KBM-7 (cell line): ENCODE results near the gene PRKN.
"Not testable (repeated sequence)": the region's sequence is repeated elsewhere in the genome, so short reads cannot be mapped to it uniquely, and the experiment has no call there.

Experiments used
- DNase-seq: peaks from one replicate; pipeline ENCODE4 v3.0.0-alpha.2; 2015
- in situ Hi-C: fragments of 300-500 bp; cut with MboI; formaldehyde crosslinking; loops from 2 replicates; pipeline ENCODE4 v1.14.3; 2020; ENCODE audit warnings: low sequenced_read_pairs, low pct_unique_long_range_greater_than_20kb, mixed read lengths

The PRKN gene

DNA sequence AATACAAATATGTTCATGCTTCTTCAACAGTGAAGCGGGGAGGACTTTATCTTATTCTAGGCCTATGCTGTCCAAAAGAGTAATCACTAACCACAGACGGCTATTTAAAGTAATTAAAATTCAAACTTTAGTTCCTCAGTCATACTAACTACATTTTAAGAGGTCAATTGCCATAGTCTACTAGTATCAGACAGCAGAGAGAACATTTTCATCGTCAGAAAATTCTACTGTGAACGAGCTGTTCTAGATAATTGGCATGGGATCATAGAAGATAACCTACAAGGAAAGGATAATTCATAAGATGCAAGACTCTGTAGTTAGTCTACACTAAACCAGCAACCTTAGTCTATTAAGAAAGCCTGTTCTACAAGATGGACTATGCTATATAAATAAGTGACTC is 44.4 kb downstream of the PRKN start:
- in situ Hi-C loops: no loop called here
- DNase-seq: no peak

DNA sequence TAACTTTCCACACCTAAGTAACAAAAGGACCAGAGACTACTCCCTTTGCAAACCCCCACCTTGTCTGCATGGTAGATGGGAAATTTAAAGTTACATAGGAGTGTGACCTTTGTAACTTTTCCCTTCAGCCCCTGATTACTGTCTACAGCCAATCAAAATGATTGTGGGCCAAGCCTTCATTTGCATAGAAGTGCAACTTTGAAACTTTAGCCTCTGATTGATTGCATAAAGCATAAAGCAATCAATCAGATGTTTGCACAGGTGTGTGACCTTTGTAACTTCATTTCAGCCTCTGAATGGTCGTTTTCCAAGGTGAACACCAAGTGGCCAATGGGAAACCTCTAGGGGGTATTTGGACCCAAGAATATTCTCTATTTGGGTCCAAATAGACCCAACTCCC is 46.1 kb downstream of the PRKN start:
- no peak for DNase-seq
- in situ Hi-C loops: no loop called here

DNA sequence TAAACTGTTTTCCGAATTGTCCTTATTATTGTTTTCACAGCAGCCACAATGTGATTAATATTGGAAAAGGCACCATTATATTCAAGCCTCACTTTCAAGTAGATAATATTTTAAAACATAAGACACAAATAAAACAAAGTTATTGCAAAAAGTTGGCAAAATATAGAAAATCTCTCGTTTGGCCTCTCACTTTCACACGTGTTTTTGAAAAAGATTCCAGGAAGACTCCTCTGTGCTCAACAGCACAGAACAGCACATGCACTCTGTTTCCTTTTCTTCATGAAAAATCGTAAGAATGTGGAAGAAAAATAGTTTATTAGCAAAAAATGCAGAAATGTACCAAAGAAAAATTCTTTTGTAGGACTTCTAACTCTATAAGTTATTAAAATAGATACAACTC is 46.7 kb downstream of the PRKN start:
- in situ Hi-C loops: no loop called here
- DNase-seq: no peak

DNA sequence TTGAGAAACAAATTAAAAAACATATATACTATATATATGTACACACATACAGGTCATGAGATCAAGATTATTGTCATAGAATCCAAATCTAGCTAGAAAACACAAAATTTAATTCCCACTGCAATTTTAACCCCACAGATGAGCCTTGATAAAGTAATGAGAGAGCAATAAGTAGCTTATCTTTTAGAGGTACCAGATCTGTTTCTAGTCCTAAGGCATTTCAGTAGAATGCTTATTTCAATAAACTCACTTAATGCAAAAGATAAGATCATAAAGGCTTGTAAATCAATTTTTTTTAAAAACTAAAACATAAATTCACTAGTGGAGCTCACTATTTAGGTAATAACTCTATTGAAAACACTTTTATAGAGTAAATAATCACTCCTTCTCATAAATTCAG is 47.2 kb downstream of the PRKN start:
- in situ Hi-C loops: no loop called here
- no peak for DNase-seq

DNA sequence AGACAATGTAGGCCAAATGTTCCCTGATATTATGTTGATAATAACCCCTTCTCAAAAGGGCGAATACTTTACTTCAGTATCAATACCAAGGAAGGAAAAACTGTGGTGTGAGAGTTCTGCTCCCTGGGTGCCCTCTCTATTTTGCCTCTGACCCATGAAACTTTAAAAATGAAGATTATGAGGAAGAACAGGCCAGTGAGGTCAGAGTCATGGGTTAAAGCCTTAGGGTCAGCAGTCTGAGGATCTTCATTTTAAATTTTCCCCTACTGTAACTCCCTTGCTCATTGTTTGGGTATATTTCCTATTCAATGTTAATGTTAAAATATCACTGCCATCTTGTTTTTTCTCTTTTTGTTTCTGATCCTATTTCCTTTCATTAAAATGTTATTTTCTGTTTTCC is 47.9 kb downstream of the PRKN start:
- no peak for DNase-seq
- in situ Hi-C loops: no loop called here

DNA sequence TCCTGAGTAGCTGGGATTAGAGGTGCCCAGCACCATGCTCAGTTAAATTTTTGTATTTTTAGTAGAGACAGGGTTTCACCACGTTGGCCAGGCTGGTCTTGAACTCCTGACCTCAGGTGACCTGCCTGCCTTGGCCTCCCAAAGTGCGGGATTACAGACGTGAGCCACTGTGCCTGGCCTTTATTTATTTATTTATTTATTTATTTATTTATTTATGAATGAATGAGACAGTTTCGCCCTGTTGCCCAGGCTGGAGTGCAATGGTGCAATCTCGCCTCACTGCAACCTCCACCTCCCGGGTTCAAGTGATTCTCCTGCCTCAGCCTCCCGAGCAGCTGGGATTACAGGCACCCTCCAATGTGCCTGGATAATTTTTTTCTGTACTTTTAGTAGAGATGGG is 48.7 kb downstream of the PRKN start:
- DNase-seq, in situ Hi-C loops: not testable (repeated sequence)

DNA sequence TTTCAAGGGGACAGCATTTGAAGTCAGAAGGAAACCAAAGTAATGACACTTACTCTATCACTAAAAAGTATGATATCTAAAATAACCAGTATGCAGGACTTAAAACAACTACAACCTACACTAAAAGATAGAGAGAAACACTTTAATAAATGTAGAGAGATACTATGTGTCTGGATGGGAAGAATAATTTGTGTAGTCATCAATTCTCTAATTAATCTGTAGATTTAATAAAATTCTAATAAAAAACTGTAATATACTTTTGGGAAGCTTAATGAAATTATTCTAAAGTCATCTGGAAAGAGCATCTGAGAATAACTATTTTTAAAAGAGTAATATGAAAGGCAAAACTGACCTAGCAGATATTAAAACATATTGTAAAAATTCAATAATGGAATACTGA is 52.1 kb downstream of the PRKN start:
- in situ Hi-C loops: no loop called here
- DNase-seq: no peak

DNA sequence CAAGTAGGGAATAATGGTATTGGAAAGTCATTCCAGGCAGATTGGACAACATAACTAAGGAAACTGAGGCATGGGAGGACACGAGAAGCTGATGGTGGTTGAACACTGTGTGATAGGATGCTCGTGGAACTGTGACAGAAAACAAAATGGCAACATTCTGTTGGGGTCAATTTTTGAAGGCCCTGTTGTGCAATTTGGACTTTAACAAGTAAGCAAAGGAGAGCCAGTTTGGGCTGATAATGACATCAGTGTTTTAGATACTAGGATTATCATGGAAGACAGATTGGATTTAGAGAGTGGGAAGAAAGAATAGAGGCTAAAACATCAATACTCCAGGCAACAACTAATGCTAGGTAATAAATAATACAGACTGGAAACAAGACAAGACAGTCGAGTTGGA is 53.1 kb downstream of the PRKN start:
- in situ Hi-C loops: no loop called here
- DNase-seq: no peak

DNA sequence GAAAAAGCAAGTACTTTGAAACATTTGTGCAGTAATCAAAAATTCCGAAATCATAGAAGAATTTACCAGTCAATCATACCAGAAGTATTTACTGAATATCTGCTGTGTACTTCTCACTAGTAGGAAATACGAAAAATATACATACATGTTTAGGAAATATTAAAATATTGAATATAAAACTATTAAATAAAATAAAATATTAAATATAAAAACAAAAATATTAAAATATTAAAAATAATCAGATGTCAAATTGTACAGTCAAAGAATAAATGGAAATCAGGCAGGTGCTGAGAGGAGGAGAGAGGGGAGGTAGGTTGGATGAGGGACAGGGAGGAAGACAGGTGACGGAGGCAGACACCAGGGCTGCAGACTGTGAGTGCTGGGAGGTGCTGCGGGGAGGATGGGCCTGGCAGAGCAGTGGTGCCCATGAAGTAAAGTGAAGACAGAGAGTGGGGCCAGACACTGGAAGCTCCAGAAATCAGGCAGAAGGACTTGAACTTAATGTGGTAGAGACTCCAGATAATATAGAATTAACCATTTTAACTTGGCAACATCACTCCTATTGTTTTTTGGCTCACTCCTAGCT is 55.9 kb downstream of the PRKN start:
- in situ Hi-C loops: no loop called here
- DNase-seq: no peak

DNA sequence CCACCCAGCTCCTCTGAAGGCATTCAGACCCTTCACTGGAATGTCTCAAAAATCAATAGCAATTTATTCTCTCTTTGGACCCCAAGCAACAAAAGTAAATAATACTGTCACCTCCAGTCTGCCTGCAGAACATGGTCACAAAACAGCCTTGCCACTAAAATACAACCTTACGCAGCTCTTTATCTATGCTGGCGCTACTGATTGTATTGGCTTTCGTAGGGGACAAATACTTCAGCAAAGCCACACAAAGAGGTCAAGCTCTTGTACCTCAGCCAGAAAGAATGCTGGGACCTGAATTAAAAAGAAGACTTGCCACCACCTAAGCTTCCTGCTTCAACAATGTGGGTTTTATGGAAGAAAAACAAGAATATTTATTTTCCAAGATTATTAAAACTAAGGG is 57.2 kb downstream of the PRKN start:
- in situ Hi-C loops: no loop called here
- DNase-seq: no peak

DNA sequence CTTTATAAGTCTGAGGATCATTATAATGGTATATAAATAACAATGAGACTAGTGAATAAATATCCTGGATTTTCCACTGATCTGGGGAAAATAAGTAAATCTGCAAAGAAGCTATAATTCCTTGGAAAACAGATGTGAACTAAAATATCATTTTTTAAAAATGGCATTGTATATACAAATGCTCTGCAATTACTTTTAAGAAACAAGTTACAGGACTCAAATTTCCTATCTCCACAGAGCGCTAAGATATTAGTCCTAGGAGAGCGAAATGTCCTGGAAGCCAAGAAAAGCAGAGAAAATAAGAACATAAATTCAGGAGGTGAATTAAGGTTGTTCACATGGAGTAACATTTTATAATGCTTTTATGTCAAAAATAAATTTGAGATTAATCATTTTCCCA is 61.3 kb downstream of the PRKN start:
- in situ Hi-C loops: no loop called here
- no peak for DNase-seq

DNA sequence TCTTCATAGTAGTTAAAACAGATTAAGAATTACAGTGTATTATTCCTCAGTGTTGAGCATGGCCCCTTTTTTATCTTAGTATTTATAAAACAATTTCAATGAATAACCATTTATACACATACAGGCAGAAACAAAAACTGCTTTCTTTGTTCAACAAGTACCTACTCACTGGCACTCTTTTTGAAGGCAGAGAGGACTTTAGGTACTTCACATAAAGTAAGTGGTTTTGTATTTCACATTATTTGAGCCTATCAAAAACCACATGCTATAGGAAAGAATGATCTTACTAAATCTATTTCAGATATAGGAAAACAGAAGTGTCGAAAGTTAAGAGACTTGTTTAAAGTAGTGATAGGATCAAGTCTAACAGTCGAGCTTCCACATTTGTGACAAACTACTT is 73.8 kb downstream of the PRKN start:
- DNase-seq: no peak
- in situ Hi-C loops: no loop called here

DNA sequence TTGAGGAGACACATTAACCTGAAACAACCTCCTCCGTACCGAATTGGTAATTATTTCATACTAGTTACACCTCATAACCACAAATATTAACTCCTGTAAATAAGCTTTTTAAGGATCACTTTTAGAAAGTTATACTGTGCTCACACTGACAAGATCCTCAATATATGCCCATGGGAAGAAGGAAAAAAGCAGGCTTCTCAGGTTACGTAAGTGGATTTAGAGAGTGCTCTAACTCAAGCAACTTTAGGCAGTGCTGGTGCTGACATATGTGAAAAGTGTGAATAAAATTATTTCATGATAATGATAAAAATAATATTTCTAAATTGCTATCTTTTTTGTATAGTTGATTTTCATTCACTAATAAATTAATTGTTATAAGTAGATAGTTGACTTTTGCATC is 76.1 kb downstream of the PRKN start:
- in situ Hi-C loops: no loop called here
- no peak for DNase-seq

DNA sequence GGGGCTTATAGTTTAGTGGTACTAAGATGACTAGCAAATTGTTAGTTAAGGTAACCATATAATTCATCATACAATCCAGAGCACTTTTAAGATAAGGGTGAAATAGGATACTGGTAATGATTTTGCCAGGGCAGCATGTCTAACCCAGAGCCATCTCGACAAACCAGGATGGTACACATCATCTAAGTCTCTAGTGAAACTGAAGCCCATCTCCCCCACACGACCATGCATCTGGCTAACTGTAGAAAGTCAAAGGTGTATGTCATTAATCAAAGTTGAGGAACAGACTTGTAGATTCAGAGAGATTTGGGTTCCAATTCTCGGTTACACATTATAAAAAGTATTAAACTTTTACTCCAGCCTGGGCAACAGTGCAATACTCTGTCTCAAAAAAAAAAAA is 78.3 kb downstream of the PRKN start:
- no peak for DNase-seq
- in situ Hi-C loops: no loop called here

DNA sequence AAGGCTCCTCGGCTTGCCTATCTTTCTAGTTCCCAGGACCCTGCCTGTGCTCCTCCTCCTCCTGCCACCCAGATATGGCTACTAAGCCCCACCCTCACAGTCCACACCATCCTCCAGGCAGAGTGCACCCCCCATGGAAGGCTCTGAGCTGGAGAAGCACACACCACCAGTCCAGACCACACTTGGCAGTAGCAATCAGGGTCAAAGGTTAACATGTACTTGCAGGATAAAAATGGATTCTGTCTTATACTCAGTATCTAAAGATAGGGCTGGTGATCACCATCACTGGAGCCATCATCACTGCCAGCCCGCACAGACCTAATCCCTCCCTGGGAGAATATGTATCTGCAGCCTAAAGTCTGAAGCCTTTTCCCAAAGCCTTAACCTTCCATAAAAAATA is 83.4 kb downstream of the PRKN start:
- in situ Hi-C loops: no loop called here
- DNase-seq: no peak

DNA sequence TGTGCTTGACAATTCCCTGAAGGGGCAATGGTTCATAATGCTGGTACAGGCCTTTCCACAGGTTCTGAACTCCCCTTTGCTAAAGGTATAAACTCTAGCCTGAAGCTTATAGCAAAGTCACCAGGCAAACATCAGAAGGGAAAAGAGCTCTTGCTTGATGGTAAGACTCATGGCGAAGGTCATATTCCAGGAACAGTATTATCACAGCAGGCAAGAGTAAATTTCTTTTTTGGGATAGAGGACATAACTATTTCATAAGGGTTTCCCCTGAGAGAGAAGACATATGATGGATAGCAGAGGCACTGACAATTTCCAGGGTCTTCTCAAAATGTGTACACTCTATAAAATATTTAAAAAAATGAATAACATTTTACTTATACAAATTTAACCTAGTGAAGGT is 86.8 kb downstream of the PRKN start:
- in situ Hi-C loops: no loop called here
- no peak for DNase-seq

DNA sequence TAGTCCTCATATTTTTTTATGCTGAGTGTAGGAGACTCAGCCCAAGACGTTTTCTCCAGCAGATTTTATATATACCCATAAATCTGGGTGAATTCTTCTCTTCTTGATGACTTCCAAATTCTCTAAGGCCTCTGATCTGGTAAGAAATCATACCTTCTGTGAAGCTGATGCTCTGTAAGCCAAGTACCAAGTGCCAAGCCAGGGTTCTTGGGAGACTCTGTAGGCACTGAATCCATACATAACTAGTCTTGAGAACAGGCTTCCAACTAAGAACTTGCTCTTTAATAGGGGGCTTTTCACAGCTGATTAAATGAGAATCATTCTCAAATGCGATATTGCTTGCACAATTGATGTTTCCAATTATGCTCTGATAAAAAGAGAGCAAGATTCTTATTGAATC is 87.6 kb downstream of the PRKN start:
- in situ Hi-C loops: no loop called here
- no peak for DNase-seq

DNA sequence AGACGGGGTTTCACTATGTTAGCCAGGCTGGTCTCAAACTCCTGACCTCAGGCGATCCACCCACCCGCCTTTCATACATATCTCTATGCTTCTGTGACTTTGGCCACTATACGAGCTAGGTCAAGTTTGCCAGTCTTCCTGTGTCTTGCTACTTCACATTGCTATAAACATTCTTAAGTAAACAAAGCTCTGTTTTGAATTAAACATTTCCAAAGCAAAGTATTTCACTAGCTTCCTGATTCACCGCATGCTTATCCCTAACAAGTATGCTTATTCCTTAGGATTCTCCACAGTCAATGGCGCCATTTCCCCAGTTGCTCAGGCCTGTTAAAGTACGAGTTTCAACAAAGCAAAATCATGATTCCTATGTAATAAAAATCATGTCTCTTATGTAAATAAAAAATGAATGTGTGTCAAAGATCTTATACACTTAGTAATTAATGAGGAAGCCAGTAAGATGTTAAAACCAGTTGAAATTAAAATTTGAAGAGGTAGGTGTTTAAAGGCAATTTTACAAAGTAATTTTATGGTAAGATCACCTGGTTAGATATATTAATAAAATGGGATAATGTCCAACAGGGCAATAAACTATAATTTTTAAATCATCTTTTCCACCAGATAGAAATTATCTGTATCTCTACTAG is 88.5 kb downstream of the PRKN start:
- no peak for DNase-seq
- in situ Hi-C loops: no loop called here

DNA sequence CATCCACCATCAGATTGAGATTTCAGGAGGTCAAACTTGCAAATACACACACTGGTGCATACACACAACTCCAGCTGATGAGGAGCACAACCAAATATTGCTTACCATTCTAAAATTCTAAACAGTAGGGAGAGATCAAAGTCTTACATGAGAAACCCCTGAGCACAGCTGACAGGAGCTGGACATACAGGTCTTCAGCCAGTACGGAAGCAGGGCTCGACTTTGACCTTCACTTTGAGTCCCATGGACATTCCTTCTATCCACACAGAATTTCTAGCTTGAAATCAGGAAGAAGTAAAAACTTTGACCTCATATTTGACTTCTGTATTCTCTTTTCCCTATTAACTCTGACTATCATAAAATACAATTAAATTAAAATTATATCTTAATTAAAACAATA is 90.2 kb downstream of the PRKN start:
- no peak for DNase-seq
- in situ Hi-C loops: no loop called here

DNA sequence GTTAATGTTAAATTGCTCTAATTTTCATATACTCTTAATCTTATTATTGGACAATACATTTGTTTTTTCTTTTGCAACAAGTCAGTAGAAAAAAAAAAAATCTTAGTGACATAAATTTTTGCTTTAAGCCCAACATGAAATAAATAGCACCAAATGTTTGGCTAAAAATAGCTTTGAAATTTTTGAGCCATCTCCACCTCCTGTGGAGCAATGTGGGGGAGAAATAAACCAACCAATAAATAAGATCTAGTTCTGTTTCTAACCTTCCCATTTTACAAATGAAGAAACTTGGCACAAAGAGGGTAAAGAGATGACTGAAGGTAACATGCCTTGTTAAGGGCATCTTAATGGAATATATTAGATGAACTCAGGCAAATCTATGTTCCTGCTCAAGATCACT is 91.4 kb downstream of the PRKN start:
- DNase-seq: no peak
- in situ Hi-C loops: no loop called here

DNA sequence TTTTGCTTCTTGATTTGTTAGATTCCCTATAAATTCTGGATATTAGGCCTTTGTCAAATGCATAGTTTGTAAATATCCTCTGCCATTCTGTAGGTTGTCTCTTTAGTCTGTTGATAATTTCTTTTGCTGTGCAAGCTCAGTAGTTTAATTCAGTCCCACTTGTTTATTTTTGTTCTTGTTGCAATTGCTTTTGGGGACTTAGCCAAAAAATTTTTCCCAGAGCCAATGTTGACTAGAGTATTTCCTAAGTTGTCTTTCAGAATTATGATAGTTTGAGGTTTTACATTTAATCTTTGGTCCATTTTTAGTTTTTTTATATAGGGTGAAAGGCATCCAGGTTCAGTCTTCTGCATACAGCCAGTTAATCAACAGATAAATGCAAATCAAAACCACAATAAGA is 96.0 kb downstream of the PRKN start:
- in situ Hi-C loops: no loop called here
- DNase-seq: no peak

DNA sequence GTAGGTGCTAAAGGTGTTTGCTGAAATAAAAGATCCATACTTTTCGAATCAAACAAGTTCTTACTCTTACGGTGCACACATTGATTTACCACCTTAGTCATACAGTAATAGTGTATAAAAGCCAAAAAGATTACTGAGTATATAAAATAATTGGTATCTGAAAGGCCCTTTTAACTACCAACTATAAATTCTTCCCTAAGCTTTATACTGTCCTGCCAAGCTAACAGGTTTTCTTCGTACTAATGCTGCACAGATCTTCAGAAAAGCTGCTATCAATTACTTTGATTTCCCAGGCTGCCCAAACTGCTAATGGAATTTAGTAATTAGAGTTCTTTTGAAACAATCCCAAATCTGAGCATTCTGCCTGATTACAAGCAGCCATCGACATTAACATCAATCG is 97.5 kb downstream of the PRKN start:
- no peak for DNase-seq
- in situ Hi-C loops: no loop called here
